ENCODE measurements around the gene B4GALNT2.

- TF ChIP-seq CEBPB (IDR thresholded peaks at IDR 0.05) (no peak), CREB1 (IDR thresholded peaks at IDR 0.05; ENCODE audit: low read depth) (no peak), TEAD4 (IDR thresholded peaks at IDR 0.05) (no peak), MAX (IDR thresholded peaks at IDR 0.05) (no peak), YY1 (IDR thresholded peaks at IDR 0.05; ENCODE audit: low read depth) (no peak), REST (IDR thresholded peaks at IDR 0.05; ENCODE audit: low read depth) (no peak)
Observed at GRCh38 chr17:49122566-49122965, 10.0 kb upstream of the B4GALNT2 start.

All from Ishikawa (cell line).